Osteocyte (in vitro differentiated cells): Measurements from ENCODE around the gene EEF1G. TPM values are rescaled to one million over a fixed set of nuclear protein-coding genes. Genes with fewer than 3 reads are reported as not detected.

ENCODE experiments used
- DNase-seq: peaks from one replicate; pipeline ENCODE4 v3.0.0; 2021; ENCODE audit warnings: mixed read lengths; ENCODE audit not compliant: unreplicated experiment; ENCODE audit errors: extremely low spot score
- H3K27ac Mint-ChIP-seq: one replicate; pipeline ENCODE4 v1.8.0; 2021; ENCODE audit warnings: mild to moderate bottlenecking, mixed read lengths; ENCODE audit not compliant: unreplicated experiment
- H3K27me3 Mint-ChIP-seq: one replicate; pipeline ENCODE4 v1.8.0; 2021; ENCODE audit warnings: mixed read lengths; ENCODE audit not compliant: unreplicated experiment
- H3K36me3 Mint-ChIP-seq: one replicate; pipeline ENCODE4 v1.8.0; 2021; ENCODE audit warnings: mixed read lengths; ENCODE audit not compliant: unreplicated experiment
- H3K4me1 Mint-ChIP-seq: one replicate; pipeline ENCODE4 v1.8.0; 2021; ENCODE audit warnings: mixed read lengths; ENCODE audit not compliant: unreplicated experiment
- H3K4me3 Mint-ChIP-seq: one replicate; pipeline ENCODE4 v1.8.0; 2021; ENCODE audit warnings: mild to moderate bottlenecking, moderate library complexity, mixed read lengths; ENCODE audit not compliant: unreplicated experiment
- H3K9me3 Mint-ChIP-seq: one replicate; pipeline ENCODE4 v1.8.0; 2021; ENCODE audit warnings: mixed read lengths; ENCODE audit not compliant: unreplicated experiment
- CTCF ChIP-seq: fragments of 200-600 bp; sonication (generic); IDR thresholded peaks from 2 replicates; pipeline ENCODE4 v1.5.0; 2021; ENCODE audit warnings: antibody characterized with exemption, mild to moderate bottlenecking, moderate library complexity
- total RNA-seq: library from RNA; stranded (reverse); gene quantifications from 2 replicates; pipeline ENCODE4 v1.2.1, GENCODE V29; 2021

EEF1G gene
- total RNA-seq, 1 donor from 2014 or later, result 1,404 TPM

- DNase-seq, result no peak
- Mint-ChIP-seq H3K4me3 (no peak overlapping the region), H3K4me1 (peaks cover 39% of the 10 kb centered on the region), H3K9me3 (no peaks in the 10 kb centered on the region), H3K36me3 (peaks cover 53% of the 10 kb centered on the region), H3K27ac (peak overlapping the region; percentile 28), H3K27me3 (no peaks in the 10 kb centered on the region)
- TF ChIP-seq CTCF, result no peak
Measured at GRCh38 chr11:62534779-62535545, 38.7 kb downstream of the EEF1G start.

- no peak for TF ChIP-seq CTCF
- H3K9me3 Mint-ChIP-seq, result no peaks in the 10 kb centered on the region
- H3K27ac Mint-ChIP-seq, result no peak overlapping the region
- DNase-seq, result no peak
- H3K4me1 Mint-ChIP-seq, result peaks cover 13% of the 10 kb centered on the region
- no peaks in the 10 kb centered on the region for H3K27me3 Mint-ChIP-seq
- H3K4me3 Mint-ChIP-seq, result no peak overlapping the region
- H3K36me3 Mint-ChIP-seq, result peaks cover 80% of the 10 kb centered on the region
Measured at GRCh38 chr11:62532096-62532495, 41.6 kb downstream of the EEF1G start.

GRCh38 chr11:62516736-62517371 lies 56.8 kb downstream of the EEF1G start:
- no peaks in the 10 kb centered on the region for H3K9me3 Mint-ChIP-seq
- no peaks in the 10 kb centered on the region for H3K4me1 Mint-ChIP-seq
- peaks cover 40% of the 10 kb centered on the region for H3K36me3 Mint-ChIP-seq
- no peak overlapping the region for H3K4me3 Mint-ChIP-seq
- no peaks in the 10 kb centered on the region for H3K27me3 Mint-ChIP-seq
- no peak overlapping the region for H3K27ac Mint-ChIP-seq
- DNase-seq, result no peak
- no peak for TF ChIP-seq CTCF

- Mint-ChIP-seq H3K27me3 (no peaks in the 10 kb centered on the region), H3K4me3 (no peak overlapping the region), H3K36me3 (peaks cover 24% of the 10 kb centered on the region), H3K27ac (no peak overlapping the region), H3K9me3 (no peaks in the 10 kb centered on the region), H3K4me1 (peaks cover 12% of the 10 kb centered on the region)
- no peak for TF ChIP-seq CTCF
- DNase-seq, result no peak
Measured at GRCh38 chr11:62514151-62514550, 59.5 kb downstream of the EEF1G start.

GRCh38 chr11:62513626-62514025 lies 60.1 kb downstream of the EEF1G start:
- no peak for TF ChIP-seq CTCF
- no peaks in the 10 kb centered on the region for H3K9me3 Mint-ChIP-seq
- no peaks in the 10 kb centered on the region for H3K27me3 Mint-ChIP-seq
- peaks cover 19% of the 10 kb centered on the region for H3K36me3 Mint-ChIP-seq
- no peak overlapping the region for H3K4me3 Mint-ChIP-seq
- H3K27ac Mint-ChIP-seq, result no peak overlapping the region
- peaks cover 18% of the 10 kb centered on the region for H3K4me1 Mint-ChIP-seq
- no peak for DNase-seq
